ENCODE data around the gene RAD51D.
"Not testable (repeated sequence)": the region's sequence is repeated elsewhere in the genome, so short reads cannot be mapped to it uniquely, and the experiment has no call there.

RAD51D gene

DNA sequence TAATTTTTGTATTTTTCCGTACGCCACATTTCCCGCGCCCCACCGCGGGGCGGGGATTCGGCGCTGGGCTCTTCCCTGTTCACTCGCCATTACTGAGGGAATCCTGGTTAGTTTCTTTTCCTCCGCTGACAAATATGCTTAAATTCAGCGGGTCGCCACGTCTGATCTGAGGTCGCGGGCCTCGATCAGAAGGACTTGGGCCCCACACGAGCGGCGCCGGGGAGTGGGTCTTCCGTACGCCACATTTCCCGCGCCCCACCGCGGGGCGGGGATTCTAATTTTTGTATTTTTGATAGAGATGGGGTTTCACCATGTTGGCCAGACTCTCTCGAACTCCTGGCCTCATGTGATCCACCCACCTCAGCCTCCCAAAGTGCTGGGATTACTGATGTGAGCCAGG lies 31.4 kb upstream of the RAD51D start:
- H3K4me1 ChIP-seq (ENCODE audit: insufficient read depth, low read length), result peaks cover 17% of the 10 kb centered on the region; the same call in 1 of the 2 replicates
- H3K36me3 ChIP-seq (ENCODE audit: insufficient read depth, low read length); H3K9me3 ChIP-seq (ENCODE audit: control insufficient read depth, insufficient read depth, low read length); H3K9ac ChIP-seq (ENCODE audit: low read depth, low read length): not testable (repeated sequence)

DNA sequence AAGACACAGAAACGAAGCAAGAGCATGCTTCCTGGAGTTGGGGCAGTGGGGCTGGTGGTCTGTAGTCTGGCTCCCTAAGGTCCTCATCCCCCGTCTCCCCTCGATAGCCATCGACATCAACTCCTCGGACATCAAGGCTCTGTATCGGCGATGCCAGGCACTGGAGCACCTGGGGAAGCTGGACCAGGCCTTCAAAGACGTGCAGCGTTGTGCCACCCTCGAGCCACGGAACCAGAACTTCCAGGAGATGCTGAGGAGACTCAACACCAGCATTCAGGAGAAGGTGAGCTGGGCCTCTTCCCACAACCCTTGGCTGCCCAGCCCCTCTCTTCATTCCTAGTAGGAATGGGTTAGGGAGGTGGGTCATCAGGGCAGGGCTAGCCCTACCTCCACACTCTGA lies 30.3 kb upstream of the RAD51D start:
- Histone ChIP-seq H3K9ac (ENCODE audit: low read depth, low read length) (no peak overlapping the region), H3K36me3 (ENCODE audit: insufficient read depth, low read length) (no peaks in the 10 kb centered on the region), H3K9me3 (ENCODE audit: control insufficient read depth, insufficient read depth, low read length) (no peaks in the 10 kb centered on the region), H3K4me1 (ENCODE audit: insufficient read depth, low read length) (peaks cover 17% of the 10 kb centered on the region; the same call in 1 of the 2 replicates)

DNA sequence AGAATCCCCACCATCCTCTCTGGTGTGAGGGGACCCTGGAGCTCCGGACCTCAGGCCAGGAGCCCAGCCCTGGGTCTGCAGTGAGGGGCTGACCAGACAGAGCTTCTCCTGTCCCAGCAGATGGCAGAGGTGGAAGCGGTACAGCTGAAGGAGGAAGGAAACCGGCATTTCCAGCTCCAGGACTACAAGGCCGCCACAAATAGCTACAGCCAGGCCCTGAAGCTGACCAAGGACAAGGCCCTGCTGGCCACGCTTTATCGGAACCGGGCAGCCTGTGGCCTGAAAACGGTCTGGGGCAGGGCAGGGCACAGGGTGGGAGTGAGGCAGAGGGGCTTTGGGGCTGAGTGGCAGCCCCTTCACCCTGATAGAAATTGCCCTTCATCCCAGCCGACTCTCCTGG lies 28.5 kb upstream of the RAD51D start:
- no peak overlapping the region for H3K9ac ChIP-seq (ENCODE audit: low read depth, low read length)
- H3K4me1 ChIP-seq (ENCODE audit: insufficient read depth, low read length), result peaks cover 20% of the 10 kb centered on the region; the same call in 1 of the 2 replicates
- no peaks in the 10 kb centered on the region for H3K36me3 ChIP-seq (ENCODE audit: insufficient read depth, low read length)
- H3K9me3 ChIP-seq (ENCODE audit: control insufficient read depth, insufficient read depth, low read length), result no peaks in the 10 kb centered on the region

DNA sequence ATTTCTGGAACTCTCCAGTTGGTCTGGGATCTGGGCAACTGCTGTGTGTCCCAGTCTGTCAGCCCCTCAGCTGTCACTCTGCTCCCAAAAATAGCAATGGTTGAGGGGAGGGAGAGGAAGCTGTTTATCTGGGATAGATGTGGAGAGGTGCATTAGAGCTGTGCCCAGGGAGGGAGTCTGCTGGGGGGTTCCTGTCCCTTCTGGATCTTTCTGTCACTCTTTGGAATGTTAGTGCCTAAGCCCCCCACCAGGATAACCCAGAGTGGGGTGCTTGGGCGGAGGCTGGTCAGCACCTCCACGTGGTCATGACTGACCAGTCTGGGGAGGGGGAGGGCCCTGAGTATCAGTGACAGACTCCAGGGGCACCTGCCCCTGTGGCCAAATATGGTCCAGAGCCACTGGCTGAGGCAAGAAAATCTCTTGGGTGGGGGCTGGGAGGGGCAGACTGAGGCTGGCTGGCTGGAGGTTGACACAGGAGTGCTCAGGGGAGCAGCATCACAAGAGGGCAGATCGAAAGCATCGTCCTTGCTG lies 27.8 kb upstream of the RAD51D start, which contains the start of gene UNC45B:
Gene UNC45B, plus strand, starts transcription at position 443 of the 531 bp plus-strand sequence. CDS start 447 bp downstream, outside the sequence.
- Histone ChIP-seq H3K4me1 (ENCODE audit: insufficient read depth, low read length) (peaks cover 20% of the 10 kb centered on the region; the same call in 1 of the 2 replicates), H3K9me3 (ENCODE audit: control insufficient read depth, insufficient read depth, low read length) (no peaks in the 10 kb centered on the region), H3K9ac (ENCODE audit: low read depth, low read length) (no peak within 1 kb of the TSS), H3K36me3 (ENCODE audit: insufficient read depth, low read length) (no peaks in the 10 kb centered on the region)

DNA sequence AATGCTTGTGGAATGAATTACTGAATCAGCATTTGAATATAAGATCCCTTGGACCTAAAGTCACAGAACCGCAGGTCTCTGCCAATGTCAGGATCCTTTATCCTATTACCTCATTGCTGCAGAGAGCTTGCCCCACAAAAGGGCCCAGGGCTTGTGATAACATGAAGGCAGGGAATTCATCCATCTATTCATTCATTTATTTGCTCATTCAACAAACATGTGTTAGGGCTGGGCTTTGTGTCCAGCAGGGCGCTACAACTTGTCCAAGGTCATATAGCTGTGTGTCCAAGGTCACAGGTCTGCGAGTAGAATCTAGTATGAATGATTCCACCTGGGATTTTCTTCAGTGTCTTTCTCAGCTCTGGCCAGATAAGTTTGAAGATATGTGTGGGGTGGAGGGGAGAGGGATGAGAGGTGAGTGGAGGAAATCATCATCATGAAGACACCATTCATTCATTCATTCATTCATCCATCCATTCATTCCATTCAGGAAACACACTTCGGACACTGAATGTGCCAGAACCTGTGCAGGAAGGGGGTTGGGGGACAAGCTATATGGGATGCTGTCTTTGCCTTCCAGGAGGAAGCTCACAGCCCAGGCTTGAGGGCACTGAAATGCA lies 26.7 kb upstream of the RAD51D start:
- H3K4me1 ChIP-seq (ENCODE audit: insufficient read depth, low read length), result peaks cover 20% of the 10 kb centered on the region; the same call in 1 of the 2 replicates
- H3K9me3 ChIP-seq (ENCODE audit: control insufficient read depth, insufficient read depth, low read length), result no peaks in the 10 kb centered on the region
- no peaks in the 10 kb centered on the region for H3K36me3 ChIP-seq (ENCODE audit: insufficient read depth, low read length)
- no peak overlapping the region for H3K9ac ChIP-seq (ENCODE audit: low read depth, low read length)

DNA sequence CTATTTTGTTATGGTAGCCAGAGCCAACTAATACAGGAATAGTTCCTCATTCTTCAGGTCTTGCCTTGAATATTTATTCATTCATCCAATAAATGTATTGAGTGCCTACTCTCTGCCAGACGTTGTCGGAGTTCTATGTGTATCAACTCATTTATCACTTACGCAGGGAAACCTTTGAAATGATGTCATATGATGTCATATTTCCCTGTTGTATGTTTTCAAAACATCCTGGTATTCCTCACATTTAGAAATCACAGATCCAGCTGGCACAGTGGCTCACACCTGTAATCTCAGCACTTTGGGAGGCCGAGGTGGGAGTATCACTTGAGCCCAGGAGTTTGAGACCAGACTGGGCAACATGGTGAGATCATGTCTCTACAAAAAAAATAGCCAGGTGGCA lies 25.2 kb upstream of the RAD51D start:
- Histone ChIP-seq H3K9me3 (ENCODE audit: control insufficient read depth, insufficient read depth, low read length) (no peaks in the 10 kb centered on the region), H3K9ac (ENCODE audit: low read depth, low read length) (no peak overlapping the region), H3K4me1 (ENCODE audit: insufficient read depth, low read length) (peaks cover 20% of the 10 kb centered on the region; the same call in 1 of the 2 replicates), H3K36me3 (ENCODE audit: insufficient read depth, low read length) (no peaks in the 10 kb centered on the region)

DNA sequence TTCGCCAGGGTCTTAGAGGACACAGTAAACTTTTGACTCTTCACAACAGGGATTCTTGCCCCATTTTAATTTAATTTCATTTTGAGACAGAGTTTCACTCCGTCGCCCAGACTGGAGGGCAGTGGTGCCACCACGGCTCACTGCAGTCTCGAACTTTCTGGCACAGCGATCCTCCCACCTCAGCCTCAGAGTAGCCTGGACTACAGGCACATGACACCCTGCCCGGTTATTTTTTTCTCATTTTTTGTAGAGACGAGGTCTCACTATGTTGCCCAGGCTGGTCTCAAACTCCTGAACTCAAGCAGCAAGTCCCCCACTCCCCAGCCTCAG lies 22.8 kb upstream of the RAD51D start:
- Histone ChIP-seq H3K36me3 (ENCODE audit: insufficient read depth, low read length) (peaks cover 17% of the 10 kb centered on the region), H3K9me3 (ENCODE audit: control insufficient read depth, insufficient read depth, low read length) (no peaks in the 10 kb centered on the region), H3K9ac (ENCODE audit: low read depth, low read length) (peak overlapping the region; percentile 78; the same call in 1 of the 2 replicates), H3K4me1 (ENCODE audit: insufficient read depth, low read length) (0 out of 2 replicates have a peak, but pooled peaks cover 11% of the 10 kb centered on the region)

DNA sequence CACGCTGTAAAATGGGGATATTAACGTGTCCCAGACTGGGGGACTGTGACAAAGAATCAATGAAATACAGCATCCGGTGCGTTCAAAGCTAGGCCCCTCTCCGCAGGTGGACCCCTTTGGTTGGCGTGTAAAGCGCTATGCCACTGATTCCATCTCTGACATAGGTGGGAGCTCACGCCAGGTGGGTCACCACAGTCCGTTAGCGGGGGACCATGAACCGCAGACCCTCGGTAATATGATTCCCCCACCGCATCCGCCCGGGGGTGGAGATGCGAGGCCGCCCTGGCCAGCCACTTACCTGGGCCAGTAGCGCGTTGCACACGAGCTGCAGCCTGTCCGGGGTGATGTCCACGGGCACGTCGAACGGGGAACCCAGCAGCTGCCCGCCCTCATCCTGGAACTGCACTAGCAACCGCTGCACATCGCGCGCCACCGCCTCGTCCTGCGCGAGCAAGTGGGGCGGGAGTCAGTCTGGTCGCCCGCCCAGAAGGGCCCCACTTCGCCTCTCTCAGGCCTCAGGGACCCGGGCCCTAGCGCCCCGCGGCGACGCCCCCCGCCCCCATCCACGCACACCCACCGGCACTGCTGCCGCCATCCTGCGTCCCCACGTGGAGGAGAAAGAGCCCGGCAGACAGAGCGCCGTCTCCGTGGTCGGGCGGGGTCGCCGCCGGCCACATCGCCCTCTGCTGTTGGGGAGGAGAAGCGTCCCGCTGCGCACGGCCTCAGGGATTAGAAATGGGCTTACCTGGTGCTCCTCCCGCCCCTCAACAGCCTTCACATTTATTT lies 22.2 kb upstream of the RAD51D start, which contains the start of gene NLE1:
Gene NLE1, minus strand, starts transcription at position 623 of the 786 bp plus-strand sequence. Its CDS starts 28 bp downstream, at position 595.
- Histone ChIP-seq H3K36me3 (ENCODE audit: insufficient read depth, low read length) (peaks cover 23% of the 10 kb centered on the region), H3K9me3 (ENCODE audit: control insufficient read depth, insufficient read depth, low read length) (no peaks in the 10 kb centered on the region), H3K9ac (ENCODE audit: low read depth, low read length) (peak within 1 kb of the TSS; percentile 78), H3K4me1 (ENCODE audit: insufficient read depth, low read length) (0 out of 2 replicates have a peak, but pooled peaks cover 6% of the 10 kb centered on the region)

DNA sequence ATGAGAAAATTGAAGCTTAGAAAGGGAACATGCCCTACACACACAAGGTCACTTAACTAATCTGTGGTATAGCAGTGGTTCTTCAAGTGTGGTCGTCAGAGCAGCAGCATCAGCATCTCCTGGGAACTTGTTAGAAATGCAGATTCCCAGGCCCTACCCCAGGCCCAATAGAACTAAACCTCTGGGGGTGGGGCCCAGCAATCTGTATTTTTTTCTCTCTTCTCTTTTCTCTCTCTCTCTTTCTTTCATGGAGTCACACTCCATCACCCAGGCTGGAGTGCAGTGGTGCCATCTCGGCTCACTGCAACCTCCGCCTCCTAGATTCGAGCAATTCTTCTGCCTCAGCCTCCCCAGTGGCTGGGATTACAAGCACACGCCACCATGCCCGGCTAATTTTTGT lies 18.6 kb upstream of the RAD51D start:
- Histone ChIP-seq H3K9ac (ENCODE audit: low read depth, low read length) (no peak overlapping the region), H3K4me1 (ENCODE audit: insufficient read depth, low read length) (0 out of 2 replicates have a peak, but pooled peaks cover under 1% of the 10 kb centered on the region), H3K9me3 (ENCODE audit: control insufficient read depth, insufficient read depth, low read length) (no peaks in the 10 kb centered on the region), H3K36me3 (ENCODE audit: insufficient read depth, low read length) (peaks cover 46% of the 10 kb centered on the region)

DNA sequence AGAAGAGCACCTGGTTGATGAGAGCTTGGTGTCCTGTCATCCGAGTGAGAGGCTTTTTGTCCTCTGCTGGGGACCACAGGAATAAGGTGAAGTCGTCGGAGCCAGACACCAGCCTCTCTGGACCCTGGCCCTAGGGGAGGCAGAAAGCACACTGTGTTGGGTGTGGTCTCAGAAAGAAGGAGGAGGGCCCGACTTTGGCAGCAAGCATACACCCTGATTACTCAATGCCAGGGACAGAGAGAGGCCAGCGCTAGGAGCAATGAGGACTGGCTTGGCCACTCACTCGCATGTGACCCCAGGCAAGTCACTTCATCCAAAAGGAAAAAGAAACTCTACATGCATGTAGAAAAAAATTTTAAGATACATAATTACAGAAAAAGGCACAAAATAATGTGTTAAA lies 15.7 kb upstream of the RAD51D start:
- Histone ChIP-seq H3K36me3 (ENCODE audit: insufficient read depth, low read length) (peaks cover 62% of the 10 kb centered on the region), H3K4me1 (ENCODE audit: insufficient read depth, low read length) (no peaks in the 10 kb centered on the region), H3K9ac (ENCODE audit: low read depth, low read length) (no peak overlapping the region), H3K9me3 (ENCODE audit: control insufficient read depth, insufficient read depth, low read length) (no peaks in the 10 kb centered on the region)

DNA sequence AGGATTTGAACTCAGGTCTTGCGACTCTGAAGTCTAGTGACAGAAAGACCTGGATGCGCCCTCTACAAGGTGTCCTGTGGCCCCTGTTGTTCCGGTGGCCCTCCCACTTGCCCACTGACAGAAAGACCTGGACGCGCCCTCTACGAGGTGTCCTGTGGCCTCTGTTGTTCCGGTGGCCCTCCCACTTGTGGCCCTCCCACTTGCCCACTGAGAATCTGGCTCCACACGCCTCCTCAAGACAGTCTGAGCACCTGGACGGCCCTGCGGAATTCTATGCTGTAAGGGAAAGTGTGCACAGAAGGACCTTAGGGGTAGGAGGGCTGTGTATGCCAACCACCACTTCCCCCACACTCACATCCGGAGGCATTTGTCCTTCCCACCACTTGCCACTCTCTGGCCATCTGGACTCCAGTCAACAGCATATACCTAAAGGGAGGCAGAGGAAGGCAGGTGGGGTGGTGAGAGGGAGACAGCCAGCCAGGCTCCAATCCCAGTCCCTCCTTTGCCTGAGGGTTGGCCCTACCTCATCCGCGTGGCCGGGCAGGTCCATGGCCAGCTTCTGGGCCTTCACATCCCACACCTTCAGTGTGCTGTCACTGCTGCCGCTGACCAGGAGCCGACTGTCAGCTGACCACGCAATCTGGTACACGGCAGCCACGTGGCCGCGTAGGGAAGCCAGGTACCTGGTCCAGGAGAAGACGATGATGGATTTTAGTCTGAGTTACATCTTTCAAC lies 13.3 kb upstream of the RAD51D start:
- Histone ChIP-seq H3K9me3 (ENCODE audit: control insufficient read depth, insufficient read depth, low read length) (peaks cover 3% of the 10 kb centered on the region; the same call in 1 of the 2 replicates), H3K4me1 (ENCODE audit: insufficient read depth, low read length) (no peaks in the 10 kb centered on the region; the same call in 1 of the 2 replicates), H3K36me3 (ENCODE audit: insufficient read depth, low read length) (peaks cover 50% of the 10 kb centered on the region), H3K9ac (ENCODE audit: low read depth, low read length) (no peak overlapping the region)

DNA sequence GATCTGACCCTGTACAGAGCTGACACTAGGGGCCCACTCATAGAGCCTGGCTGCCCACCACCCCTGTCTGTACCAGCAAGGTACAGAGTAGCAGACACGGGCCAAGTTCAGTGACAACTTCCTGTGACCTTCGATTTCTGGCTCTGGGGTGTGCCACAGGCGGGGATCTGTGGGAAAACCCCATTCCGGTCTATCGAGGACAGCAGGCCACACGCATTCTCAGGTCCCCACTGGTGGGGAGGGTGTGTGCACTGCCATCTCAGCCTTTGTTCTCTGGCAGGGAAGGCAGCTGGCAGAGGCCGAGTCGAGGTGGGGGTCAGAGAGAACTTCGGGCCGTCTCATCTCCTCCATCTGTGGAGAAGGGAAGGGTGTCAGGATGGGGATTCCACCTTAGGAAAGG lies 12.4 kb upstream of the RAD51D start:
- Histone ChIP-seq H3K9me3 (ENCODE audit: control insufficient read depth, insufficient read depth, low read length) (peaks cover 3% of the 10 kb centered on the region; the same call in 1 of the 2 replicates), H3K4me1 (ENCODE audit: insufficient read depth, low read length) (no peaks in the 10 kb centered on the region; the same call in 1 of the 2 replicates), H3K36me3 (ENCODE audit: insufficient read depth, low read length) (peaks cover 41% of the 10 kb centered on the region), H3K9ac (ENCODE audit: low read depth, low read length) (no peak overlapping the region)

DNA sequence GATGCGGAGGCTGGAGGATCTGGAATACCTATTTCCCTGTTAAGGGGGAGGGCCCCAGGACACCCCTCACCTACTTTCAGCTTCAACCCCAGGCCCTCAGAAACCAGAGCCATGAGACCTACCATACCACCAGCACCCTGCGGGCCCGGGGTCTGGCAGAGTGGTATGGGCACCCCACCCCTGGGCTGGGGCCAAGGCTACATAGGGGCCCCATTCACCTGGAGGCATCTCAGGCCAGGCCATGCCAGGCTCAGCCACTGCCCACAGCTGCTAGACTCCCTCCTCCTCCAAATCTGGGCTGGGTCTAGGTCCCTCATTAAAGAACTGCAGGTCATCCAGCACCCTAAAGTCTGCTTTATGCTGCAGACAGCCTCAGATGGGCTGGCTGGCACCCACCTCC lies 10.7 kb upstream of the RAD51D start:
- Histone ChIP-seq H3K9ac (ENCODE audit: low read depth, low read length) (no peak overlapping the region), H3K36me3 (ENCODE audit: insufficient read depth, low read length) (peaks cover 27% of the 10 kb centered on the region), H3K4me1 (ENCODE audit: insufficient read depth, low read length) (no peaks in the 10 kb centered on the region; the same call in 1 of the 2 replicates), H3K9me3 (ENCODE audit: control insufficient read depth, insufficient read depth, low read length) (peaks cover 3% of the 10 kb centered on the region; the same call in 1 of the 2 replicates)

DNA sequence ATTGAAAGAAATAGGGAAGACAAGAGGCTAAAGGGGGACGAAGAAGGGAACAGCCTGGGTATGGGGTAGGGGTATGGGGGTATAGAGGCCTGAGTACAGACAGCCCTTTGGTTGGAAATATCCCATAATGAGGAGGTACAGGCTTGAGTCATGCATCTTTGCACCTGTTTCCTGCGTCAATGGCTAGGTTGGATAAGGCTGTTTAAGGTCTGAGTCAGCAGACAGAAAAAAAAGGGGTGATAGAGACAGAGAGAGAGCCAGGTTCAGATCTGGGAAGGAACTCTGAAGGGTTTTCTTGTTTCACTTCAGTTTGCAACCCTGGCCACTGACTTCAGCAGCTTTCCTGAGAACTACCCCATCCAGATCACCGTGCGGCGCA lies 10.3 kb upstream of the RAD51D start:
- Histone ChIP-seq H3K4me1 (ENCODE audit: insufficient read depth, low read length) (no peaks in the 10 kb centered on the region; the same call in 1 of the 2 replicates), H3K9me3 (ENCODE audit: control insufficient read depth, insufficient read depth, low read length) (peaks cover 3% of the 10 kb centered on the region; the same call in 1 of the 2 replicates), H3K36me3 (ENCODE audit: insufficient read depth, low read length) (peaks cover 23% of the 10 kb centered on the region), H3K9ac (ENCODE audit: low read depth, low read length) (no peak overlapping the region)

Measured in ES-I3 (cell line).